CD4-positive, alpha-beta T cell treated with Interleukin-17A for 1 hour (primary cell): ENCODE data around the gene OR51B2.

Experiments
- DNase-seq: peaks from one replicate; pipeline ENCODE4 v3.0.0-alpha.2; 2020

The OR51B2 gene

DNA sequence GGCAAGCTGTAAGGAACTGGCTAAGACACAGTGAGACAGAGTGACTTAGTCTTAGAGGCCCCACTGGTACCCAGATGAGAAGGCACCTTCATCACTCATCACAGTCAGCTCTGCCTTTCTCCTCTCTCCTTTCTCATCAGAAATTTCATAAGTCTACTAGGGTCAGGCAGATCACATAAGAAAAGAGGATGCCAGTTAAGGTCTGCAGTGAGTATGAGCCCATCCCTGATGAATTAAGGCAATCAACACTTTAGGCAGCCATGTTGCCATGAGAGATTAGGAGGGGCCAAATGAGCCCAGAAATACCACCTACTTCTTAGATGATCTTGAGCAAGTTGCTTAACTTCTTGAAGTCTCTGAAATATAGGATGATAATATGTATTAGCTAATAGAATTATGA, 42.5 kb downstream of the OR51B2 start:
- DNase-seq = no peak

- no peak for DNase-seq
Measured at GRCh38 chr11:5280582-5281102, 43.5 kb downstream of the OR51B2 start.

DNA sequence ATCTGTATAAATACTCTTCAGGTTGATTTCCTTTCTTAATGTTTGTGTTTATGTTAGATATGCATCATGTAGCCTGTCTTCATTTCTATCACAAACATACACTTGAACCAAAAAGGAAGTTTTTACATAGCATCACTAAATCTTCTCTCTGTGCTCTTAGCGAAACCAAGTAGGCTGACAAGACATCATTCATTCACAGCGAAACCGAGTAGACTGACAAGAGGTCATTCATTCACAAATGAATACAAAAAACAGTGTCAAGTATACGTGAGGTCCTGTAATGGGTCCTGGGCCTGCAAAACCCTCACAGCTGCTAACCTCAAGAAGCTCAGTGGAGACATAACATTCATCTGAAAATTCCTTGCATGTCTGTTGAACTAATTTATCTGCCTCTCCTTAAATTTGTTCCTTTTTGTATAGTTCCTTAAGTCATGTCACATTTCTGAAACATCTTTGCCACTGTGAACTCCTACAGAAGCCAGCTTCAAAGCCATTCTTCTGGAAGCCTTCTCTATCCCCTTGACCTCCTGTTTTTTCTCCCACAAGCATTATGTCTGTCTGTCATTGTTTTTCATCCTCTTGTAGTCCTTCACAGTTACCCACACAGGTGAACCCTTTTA, 44.5 kb downstream of the OR51B2 start:
- no peak for DNase-seq

DNA sequence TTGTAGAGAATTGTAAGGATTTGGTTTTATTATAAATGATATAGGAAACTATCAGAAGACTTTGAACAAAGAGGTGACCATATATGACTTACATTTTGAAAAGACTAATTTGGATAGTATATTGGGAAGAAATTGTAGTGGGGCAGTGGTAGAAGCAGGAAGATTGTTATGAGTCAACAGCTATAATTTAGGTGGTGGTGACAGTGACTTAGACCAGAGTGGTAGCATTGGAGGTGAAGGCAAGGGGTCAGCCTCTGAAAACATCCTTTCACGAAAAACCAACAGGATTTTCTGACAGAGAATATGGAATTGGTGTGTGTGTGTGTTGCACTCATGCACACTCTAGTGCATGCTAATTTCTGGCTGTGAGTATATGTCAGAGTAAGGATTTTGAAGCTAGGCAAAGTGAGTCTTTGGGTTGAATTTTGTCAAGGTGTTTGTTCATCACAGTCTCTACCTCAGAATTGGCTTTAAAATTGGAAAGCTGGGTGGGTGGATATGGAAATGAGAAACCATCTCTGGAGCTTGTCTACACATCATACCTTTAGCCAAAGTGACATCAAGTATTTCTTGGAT, 46.2 kb downstream of the OR51B2 start:
- DNase-seq = no peak

GRCh38 chr11:5276697-5277096, 47.4 kb downstream of the OR51B2 start:
- DNase-seq = no peak

DNA sequence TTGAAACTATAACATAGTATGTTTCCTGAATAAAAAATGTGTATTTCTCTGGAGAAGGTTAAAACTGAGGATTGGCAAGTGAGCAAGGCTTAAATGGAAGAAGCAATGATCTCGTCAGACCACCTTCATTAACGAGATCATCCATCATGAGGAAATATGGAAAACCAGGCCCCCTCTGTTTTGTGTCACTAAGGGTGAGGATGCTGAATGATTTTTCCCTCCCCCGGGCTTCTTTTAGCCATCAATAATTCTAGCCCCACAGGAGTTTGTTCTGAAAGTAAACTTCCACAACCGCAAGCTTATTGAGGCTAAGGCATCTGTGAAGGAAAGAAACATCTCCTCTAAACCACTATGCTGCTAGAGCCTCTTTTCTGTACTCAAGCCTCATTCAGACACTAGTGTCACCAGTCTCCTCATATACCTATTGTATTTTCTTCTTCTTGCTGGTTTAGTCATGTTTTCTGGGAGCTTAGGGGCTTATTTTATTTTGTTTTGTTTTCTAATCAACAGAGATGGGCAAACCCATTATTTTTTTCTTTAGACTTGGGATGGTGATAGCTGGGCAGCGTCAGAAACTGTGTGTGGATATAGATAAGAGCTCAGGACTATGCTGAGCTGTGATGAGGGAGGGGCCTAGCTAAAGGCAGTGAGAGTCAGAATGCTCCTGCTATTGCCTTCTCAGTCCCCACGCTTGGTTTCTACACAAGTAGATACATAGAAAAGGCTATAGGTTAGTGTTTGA, 48.6 kb downstream of the OR51B2 start:
- DNase-seq = no peak

GRCh38 chr11:5274395-5274794, 49.7 kb downstream of the OR51B2 start:
- no peak for DNase-seq
